ENCODE data around the gene CD8B. TPM values are rescaled to one million over a fixed set of nuclear protein-coding genes. Genes with fewer than 3 reads are reported as not detected.

CD8B gene
- total RNA-seq, 2 experiments from 2014 or later, result 1.7 to 2.1 TPM

DNA sequence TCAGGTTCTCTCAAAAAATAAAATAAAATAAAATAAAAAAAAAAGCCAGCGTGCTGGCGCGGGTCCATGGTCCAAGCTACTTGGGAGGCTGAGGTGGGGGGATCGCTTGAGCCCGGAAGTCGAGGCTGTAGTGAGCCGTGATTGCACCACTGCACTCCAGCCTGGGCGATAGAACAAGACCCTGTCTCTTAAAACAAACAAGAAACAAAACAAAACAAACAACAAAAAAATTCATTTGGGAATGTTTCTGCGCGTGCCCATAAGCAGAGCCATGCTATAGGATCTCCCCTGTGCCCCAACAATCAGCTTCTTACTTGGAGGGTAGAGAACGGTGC, 54.6 kb downstream of the CD8B start:
- Mint-ChIP-seq H3K27me3 (peaks cover 52% of the 10 kb centered on the region), H3K4me1 (peaks cover 27% of the 10 kb centered on the region), H3K9me3 (no peaks in the 10 kb centered on the region), H3K36me3 (ENCODE audit: low read depth) (no peaks in the 10 kb centered on the region), H3K4me3 (peak overlapping the region; percentile 78), H3K27ac (no peak overlapping the region)
- ChIA-PET POLR2A (no interaction called here), CTCF (interaction anchor here (1.0 to 3.5 kb wide), 3 partner anchors 12 to 365 kb away, joined by 3 to 11 read pairs (median 4); no protein-coding TSS in a partner anchor)
- no peak for DNase-seq

DNA sequence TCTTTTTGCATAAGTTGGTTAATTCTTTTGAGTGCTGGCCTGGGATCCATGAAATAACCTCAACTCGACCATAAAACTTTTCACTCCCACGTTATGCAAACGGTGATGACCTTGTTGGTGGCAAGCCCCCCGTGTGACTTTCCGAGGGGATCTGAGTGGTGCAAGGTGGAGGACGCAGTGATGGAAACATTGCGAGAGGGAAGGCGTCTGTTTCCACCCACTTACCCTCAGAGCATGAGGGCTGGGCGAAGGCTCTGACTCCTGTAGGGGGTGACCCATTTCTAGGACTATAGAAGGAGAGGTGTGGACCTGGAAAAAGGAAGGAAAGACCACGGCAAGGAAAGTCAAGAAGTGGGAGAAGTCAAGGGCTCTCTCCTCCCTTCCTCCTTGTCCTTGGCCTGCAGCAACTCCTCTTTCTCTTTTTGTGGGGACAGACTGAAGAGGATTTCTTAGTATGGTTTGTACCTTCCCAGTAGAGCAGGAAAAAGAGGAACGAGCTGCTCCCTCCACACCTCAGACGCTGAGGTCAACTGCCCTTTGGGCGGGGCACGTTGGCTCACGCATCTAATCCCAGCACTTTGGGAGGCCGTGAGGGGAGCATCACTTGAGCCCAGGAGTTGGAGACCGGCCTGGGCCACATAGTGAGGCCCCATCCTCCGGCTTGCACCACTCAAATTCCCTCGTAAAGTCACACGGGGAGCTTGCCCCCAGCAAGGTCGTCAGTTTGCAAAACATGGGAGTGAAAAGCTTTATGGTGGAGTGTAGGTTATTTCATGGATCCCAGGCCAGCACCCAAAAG, 55.4 kb downstream of the CD8B start:
- peaks cover 44% of the 10 kb centered on the region for H3K27me3 Mint-ChIP-seq
- POLR2A ChIA-PET, result interaction anchor here (0.6 kb wide), 1 partner anchor 37 kb away, joined by 3 read pairs; no protein-coding TSS in a partner anchor
- no peaks in the 10 kb centered on the region for H3K36me3 Mint-ChIP-seq (ENCODE audit: low read depth)
- no peak overlapping the region for H3K27ac Mint-ChIP-seq
- no peak overlapping the region for H3K4me3 Mint-ChIP-seq
- CTCF ChIA-PET, result interaction anchor here (0.6 to 3.5 kb wide), 3 partner anchors 11 to 42 kb away, joined by 4 to 11 read pairs (median 5); no protein-coding TSS in a partner anchor
- no peaks in the 10 kb centered on the region for H3K9me3 Mint-ChIP-seq
- DNase-seq, result no peak
- peaks cover 27% of the 10 kb centered on the region for H3K4me1 Mint-ChIP-seq

DNA sequence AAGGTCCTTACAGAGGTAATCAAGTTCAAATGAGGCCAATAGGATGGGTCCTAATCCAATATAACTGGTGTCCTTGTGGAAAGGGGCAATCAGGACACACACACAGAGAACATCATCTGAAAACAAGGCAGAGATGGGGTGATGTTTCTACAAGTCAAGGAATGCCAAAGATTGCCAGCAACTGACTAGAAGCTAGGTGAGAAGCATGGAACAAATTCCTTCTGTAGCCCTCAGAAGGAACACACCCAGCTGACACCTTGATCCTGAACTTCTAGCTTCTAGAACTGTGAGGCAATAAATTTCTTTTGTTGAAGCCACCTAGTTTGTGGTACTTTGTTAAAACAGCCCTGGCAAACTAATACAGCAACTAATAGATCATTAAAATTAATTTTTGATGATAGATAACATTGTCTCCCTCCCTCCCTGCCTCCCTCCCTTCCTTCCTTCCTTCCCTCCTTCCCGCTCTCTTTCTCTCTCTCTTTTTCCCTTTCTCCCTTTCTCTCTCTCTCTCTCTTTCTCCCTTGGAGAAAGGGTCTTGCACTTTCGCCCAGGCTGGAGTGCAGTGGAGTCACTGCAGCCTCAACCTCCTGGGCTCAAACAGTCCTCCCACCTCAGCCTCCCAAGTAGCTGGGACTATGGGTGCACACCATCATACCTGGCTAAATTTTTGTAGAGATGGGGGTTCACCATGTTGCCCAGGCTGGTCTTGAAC, 60.7 kb downstream of the CD8B start:
- CTCF ChIA-PET, result no interaction called here
- peaks cover 2% of the 10 kb centered on the region for H3K4me1 Mint-ChIP-seq
- peaks cover 13% of the 10 kb centered on the region for H3K9me3 Mint-ChIP-seq
- POLR2A ChIA-PET, result no interaction called here
- peaks cover 12% of the 10 kb centered on the region for H3K36me3 Mint-ChIP-seq (ENCODE audit: low read depth)
- no peak overlapping the region for H3K27ac Mint-ChIP-seq
- peaks cover 20% of the 10 kb centered on the region for H3K27me3 Mint-ChIP-seq
- no peak for DNase-seq
- H3K4me3 Mint-ChIP-seq, result no peak overlapping the region

DNA sequence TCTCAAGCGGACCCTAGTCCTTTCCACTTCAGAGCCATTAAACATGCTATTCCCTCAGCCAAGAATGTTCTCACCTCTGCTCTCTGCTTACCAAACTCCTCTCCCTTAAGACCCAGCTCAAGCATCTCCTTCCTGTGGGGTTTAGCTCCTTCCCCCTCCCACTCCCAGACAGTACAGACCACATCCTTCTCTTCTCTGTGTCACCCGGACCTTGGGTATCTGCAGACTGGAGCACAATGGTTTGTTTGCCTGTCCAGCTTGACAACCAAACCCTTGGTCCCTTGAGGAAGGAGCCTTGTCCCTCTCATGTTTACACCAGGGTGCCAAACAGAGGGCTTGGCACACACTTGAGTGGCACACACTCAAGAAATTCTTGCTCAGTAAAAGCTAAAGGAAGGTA, 66.8 kb downstream of the CD8B start:
- Mint-ChIP-seq H3K4me1 (peaks cover 39% of the 10 kb centered on the region), H3K27ac (no peak overlapping the region), H3K4me3 (no peak overlapping the region), H3K27me3 (peaks cover 60% of the 10 kb centered on the region), H3K36me3 (ENCODE audit: low read depth) (peaks cover 19% of the 10 kb centered on the region), H3K9me3 (peaks cover 22% of the 10 kb centered on the region)
- DNase-seq, result no peak
- POLR2A ChIA-PET, result no interaction called here
- CTCF ChIA-PET, result interaction anchor here (1.0 kb wide), 1 partner anchor 12 kb away, joined by 4 read pairs; no protein-coding TSS in a partner anchor

DNA sequence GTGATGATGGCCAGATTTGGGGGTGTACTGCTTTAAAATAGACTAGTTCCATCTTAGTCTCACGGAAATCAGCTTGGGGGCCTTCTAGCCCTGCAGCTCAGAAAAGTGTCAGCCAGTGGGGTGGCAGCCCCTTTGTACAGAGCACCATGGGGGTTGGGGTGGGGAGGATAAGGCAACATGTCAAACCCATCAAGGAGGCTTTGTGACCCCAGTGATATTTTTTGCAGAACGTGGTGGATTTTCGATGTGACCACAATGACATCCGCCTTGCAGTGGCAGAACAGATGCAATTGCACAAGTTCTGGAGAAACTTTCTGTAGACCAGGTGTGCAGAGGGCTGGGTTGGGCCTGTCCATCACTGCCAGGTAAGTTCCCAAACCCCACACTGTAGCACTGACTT, 67.9 kb downstream of the CD8B start:
- peaks cover 67% of the 10 kb centered on the region for H3K27me3 Mint-ChIP-seq
- H3K9me3 Mint-ChIP-seq, result peaks cover 22% of the 10 kb centered on the region
- H3K4me3 Mint-ChIP-seq, result no peak overlapping the region
- H3K27ac Mint-ChIP-seq, result peak overlapping the region; percentile 9
- no peak for DNase-seq
- ChIA-PET POLR2A (no interaction called here), CTCF (no interaction called here)
- peaks cover 19% of the 10 kb centered on the region for H3K36me3 Mint-ChIP-seq (ENCODE audit: low read depth)
- peaks cover 40% of the 10 kb centered on the region for H3K4me1 Mint-ChIP-seq

DNA sequence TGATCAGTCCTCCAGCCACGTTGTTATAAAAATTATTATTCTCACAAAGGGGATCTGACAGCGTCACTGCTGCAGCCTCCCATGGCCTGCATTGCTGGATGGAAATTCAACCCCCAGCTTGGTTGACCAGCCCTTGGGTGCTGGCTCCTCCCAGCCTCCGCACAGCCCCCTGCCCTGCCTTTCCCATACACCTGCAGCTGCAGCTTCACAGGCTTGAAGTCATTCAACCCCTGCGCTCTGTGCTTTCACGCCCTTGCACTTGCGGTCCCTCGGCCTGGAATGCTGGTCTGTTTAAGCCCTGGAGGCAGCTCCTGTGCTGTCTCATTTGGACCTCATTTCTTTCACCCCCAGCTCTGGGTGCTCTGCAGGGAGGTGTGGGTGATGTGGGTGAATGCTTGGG, 70.1 kb downstream of the CD8B start:
- Mint-ChIP-seq H3K27me3 (peaks cover 75% of the 10 kb centered on the region), H3K36me3 (ENCODE audit: low read depth) (peaks cover 12% of the 10 kb centered on the region), H3K9me3 (peaks cover 14% of the 10 kb centered on the region), H3K4me1 (peaks cover 41% of the 10 kb centered on the region), H3K4me3 (peak overlapping the region; percentile 64), H3K27ac (peak overlapping the region; percentile 15)
- POLR2A ChIA-PET, result no interaction called here
- CTCF ChIA-PET, result no interaction called here
- no peak for DNase-seq

DNA sequence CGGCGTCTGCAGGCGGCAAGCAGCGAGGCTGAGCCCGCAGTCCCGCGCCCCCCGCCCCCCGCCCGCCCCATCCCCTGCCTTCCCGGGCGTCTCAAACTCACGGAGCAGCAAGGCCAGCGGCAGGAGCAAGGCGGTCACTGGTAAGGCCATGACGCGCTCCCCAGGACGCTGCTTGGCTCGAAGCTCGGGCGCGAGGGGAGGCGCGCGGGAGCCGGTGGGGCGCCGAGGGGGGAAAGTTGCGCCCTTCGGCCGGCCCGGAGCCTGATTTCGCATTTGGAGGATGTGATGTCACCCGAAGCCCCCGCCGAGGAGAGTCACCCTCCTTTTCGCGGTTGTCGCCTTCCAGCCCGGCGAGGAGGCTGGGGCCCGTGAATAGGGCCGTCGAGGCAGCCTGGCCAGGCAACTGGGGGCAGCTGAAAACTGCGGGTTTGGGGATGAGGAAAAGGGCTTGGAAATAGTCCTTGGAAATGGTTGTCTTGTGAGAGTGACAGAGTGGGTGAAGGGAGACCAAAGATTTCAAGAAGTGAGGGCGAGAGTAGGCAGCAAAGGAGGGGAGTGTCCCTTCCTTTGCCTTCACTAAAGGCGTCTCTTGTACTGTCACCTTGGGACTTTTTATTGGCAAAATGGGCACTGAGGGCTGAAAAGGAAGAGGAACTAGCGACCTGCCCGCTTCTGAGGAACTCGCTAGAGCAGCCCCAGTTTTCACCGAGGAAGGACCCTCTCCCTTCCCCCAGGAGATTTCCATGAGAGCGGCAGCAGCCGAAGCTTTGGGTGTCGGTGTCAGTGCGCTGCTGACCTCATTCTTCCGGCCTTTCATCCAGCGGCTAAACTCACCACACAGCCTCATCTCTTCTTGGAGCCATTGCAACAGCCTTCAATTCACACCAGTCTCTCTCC, 70.8 kb downstream of the CD8B start, which contains the start of gene CD8A:
TSS of gene CD8A (minus strand) at position 238 of the 897 bp plus-strand sequence. CDS start at position 150, 88 bp downstream.
- Mint-ChIP-seq H3K4me3 (peak within 1 kb of the TSS; percentile 64), H3K27me3 (peaks cover 73% of the 10 kb centered on the region), H3K27ac (peak within 1 kb of the TSS; percentile 18), H3K4me1 (peaks cover 41% of the 10 kb centered on the region), H3K9me3 (peaks cover 8% of the 10 kb centered on the region), H3K36me3 (ENCODE audit: low read depth) (peaks cover 6% of the 10 kb centered on the region)
- POLR2A ChIA-PET, result interaction anchor here (0.9 to 1.2 kb wide), 2 partner anchors 9 to 28 kb away, joined by 3 to 4 read pairs; no protein-coding TSS in a partner anchor
- CTCF ChIA-PET, result no interaction called here
- peak; percentile 31 for DNase-seq

DNA sequence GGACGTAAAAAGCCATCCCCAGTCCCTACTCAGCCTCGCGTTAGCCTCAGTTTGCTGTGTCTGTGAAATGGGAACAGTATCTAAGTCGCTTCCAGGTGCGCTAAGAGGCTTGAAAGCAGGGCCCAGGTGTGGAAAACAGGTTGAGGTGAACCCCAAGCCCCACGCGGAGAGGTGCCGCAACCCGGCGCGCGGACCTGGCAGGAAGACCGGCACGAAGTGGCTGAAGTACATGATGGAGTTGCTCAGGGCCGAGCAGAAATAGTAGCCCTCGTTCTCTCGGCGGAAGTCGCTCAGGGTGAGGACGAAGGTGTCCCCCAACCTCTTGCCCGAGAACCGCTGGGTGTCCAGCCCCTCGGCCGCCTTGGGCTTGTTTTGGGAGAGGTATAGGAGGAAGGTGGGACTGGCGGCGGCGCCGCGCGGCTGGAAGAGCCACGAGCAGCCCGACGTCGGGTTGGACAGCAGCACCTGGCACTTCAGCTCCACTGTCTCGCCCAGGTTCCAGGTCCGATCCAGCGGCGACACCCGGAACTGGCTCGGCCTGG, 71.5 kb downstream of the CD8B start:
- Mint-ChIP-seq H3K36me3 (ENCODE audit: low read depth) (peaks cover 3% of the 10 kb centered on the region), H3K27ac (no peak overlapping the region), H3K4me1 (peaks cover 41% of the 10 kb centered on the region), H3K9me3 (peaks cover 3% of the 10 kb centered on the region), H3K4me3 (peak overlapping the region; percentile 42), H3K27me3 (peaks cover 67% of the 10 kb centered on the region)
- no peak for DNase-seq
- CTCF ChIA-PET, result no interaction called here
- POLR2A ChIA-PET, result interaction anchor here (0.9 to 1.2 kb wide), 2 partner anchors 8 to 27 kb away, joined by 3 to 4 read pairs; no protein-coding TSS in a partner anchor

DNA sequence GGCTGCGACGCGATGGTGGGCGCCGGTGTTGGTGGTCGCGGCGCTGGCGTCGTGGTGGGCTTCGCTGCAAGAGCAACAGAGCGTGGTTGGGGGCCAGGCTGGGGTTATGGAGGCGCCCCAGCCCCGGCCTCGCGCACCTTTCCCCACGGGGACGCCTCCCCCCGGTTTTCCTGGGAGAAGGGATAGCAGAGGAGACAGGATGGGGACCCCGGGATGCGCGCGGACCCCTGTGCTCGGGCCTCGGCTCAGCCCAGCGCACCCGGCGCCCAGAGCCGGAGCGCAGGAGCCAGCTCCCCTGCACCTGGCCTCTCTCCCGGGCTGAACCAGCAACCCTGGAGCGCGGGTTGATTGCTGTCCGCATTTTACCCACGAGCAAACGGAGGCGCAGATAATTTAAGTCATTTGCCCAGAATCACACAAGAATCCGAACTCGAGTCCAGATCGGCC, 72.0 kb downstream of the CD8B start:
- H3K9me3 Mint-ChIP-seq, result no peaks in the 10 kb centered on the region
- H3K4me3 Mint-ChIP-seq, result peak overlapping the region; percentile 42
- peaks cover 62% of the 10 kb centered on the region for H3K27me3 Mint-ChIP-seq
- DNase-seq, result no peak
- no peaks in the 10 kb centered on the region for H3K36me3 Mint-ChIP-seq (ENCODE audit: low read depth)
- H3K4me1 Mint-ChIP-seq, result peaks cover 36% of the 10 kb centered on the region
- CTCF ChIA-PET, result no interaction called here
- no peak overlapping the region for H3K27ac Mint-ChIP-seq
- POLR2A ChIA-PET, result no interaction called here

DNA sequence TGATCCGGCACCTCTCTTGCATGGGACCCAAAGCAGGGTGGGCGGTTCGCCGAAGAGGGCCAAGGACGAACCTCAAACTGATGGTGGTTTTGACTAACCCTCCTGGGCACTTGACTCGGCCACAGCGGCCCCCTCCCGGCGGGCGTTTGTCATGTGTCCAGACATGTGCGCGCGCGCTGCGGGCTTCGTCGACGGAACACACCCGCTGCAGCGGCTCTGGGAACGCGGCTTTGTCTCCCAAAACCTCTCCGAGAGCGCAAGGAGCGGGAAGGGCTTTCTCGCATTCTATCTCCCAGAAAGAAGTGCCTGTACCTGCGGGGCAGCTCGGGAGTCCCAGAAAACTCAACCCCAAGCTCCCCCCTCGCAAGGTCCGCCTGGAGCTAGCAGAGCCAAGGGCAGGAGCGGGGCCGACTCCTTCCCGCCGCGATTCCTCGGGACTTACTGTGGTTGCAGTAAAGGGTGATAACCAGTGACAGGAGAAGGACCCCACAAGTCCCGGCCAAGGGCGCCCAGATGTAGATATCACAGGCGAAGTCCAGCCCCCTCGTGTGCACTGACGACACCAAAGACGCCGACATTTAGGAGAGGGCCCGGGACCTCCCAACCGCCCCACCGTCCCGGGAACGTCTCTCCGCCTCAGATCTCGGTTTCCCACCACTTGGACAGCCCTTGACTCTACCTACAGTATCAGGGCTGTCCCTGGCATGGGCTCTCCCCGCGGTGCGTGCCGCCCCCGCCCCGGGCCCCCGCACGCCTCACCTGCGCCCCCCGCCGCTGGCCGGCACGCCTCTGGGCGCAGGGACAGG, 72.6 kb downstream of the CD8B start:
- DNase-seq, result no peak
- Mint-ChIP-seq H3K36me3 (ENCODE audit: low read depth) (no peaks in the 10 kb centered on the region), H3K27ac (no peak overlapping the region), H3K9me3 (no peaks in the 10 kb centered on the region), H3K27me3 (peaks cover 59% of the 10 kb centered on the region), H3K4me3 (no peak overlapping the region), H3K4me1 (peaks cover 34% of the 10 kb centered on the region)
- ChIA-PET POLR2A (no interaction called here), CTCF (no interaction called here)

DNA sequence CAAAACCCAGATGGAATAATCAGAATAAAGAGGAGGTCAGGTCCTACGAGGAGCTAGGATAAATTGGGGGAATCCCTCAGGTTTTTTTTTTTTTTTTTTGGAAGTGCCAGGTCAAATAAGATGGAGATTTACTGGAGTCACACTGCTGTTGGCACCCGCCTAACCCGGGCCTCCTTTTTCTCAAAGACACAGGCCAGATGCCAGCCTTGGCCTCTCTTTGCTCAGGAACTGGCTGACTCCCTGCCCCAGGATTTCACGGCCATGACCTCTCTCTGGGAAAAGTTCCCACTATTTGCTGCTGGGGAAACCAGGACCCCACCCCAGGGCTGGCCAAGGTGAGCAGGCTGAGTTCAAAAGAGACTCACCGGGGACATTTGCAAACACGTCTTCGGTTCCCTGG, 73.5 kb downstream of the CD8B start:
- H3K4me1 Mint-ChIP-seq, result peaks cover 29% of the 10 kb centered on the region
- ChIA-PET POLR2A (no interaction called here), CTCF (interaction anchor here (0.6 kb wide), 1 partner anchor 1196 kb away, joined by 3 read pairs; no protein-coding TSS in a partner anchor)
- H3K36me3 Mint-ChIP-seq (ENCODE audit: low read depth), result no peaks in the 10 kb centered on the region
- no peak overlapping the region for H3K27ac Mint-ChIP-seq
- DNase-seq, result no peak
- H3K9me3 Mint-ChIP-seq, result no peaks in the 10 kb centered on the region
- no peak overlapping the region for H3K4me3 Mint-ChIP-seq
- peaks cover 52% of the 10 kb centered on the region for H3K27me3 Mint-ChIP-seq

DNA sequence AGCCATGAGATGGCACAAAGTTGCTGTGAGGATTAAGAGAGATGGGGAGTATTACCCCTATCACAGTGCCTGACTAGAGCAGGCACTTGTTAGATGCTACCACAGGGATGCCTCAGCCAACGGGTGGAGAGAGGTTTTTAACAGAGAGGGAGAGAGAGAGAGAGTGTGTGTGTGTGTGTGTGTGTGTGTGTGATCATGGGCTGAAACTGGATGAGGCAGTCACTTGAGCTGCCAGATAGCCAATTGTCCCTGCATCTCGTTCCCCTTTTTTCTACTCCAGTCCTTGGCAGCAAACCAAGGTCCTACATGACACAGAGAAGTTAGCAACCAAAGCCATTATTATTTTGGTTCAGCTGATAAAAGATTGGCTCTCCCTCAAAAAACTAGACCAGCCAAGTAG, 74.0 kb downstream of the CD8B start:
- ChIA-PET POLR2A (interaction anchor here (0.6 kb wide), 1 partner anchor 8 kb away, joined by 3 read pairs; no protein-coding TSS in a partner anchor), CTCF (interaction anchor here (0.6 kb wide), 1 partner anchor 1195 kb away, joined by 3 read pairs; no protein-coding TSS in a partner anchor)
- H3K9me3 Mint-ChIP-seq, result no peaks in the 10 kb centered on the region
- no peaks in the 10 kb centered on the region for H3K36me3 Mint-ChIP-seq (ENCODE audit: low read depth)
- H3K4me3 Mint-ChIP-seq, result no peak overlapping the region
- no peak for DNase-seq
- H3K27me3 Mint-ChIP-seq, result peaks cover 48% of the 10 kb centered on the region
- no peak overlapping the region for H3K27ac Mint-ChIP-seq
- peaks cover 27% of the 10 kb centered on the region for H3K4me1 Mint-ChIP-seq

Data from activated CD4-positive, alpha-beta memory T cell treated with anti-CD3 and anti-CD28 coated beads, Interleukin-2, amount 10 ng/mL, durations not matched to agents 7 days and 5 days (primary cell).